Panc1 (cell line): Measurements from ENCODE around the gene MCTP1. TPM values are rescaled to one million over a fixed set of nuclear protein-coding genes. Genes with fewer than 3 reads are reported as not detected.

Experiments used
- ATAC-seq: fragments of 200-7000 bp; cut with Tn5 transposase; 2 replicates; pipeline ENCODE4 v1.9.1; 2020; ENCODE audit warnings: mild to moderate bottlenecking, moderate library complexity
- BruUV-seq: library from RNA; stranded (reverse); fragments of 400-500 nt; replicated peaks from 2 replicates; lab custom pipeline; 2021; lab: Mats Ljungman, UMichigan
- CTCF ChIA-PET: fragments of 300-600 bp; sonication (Branson Sonifier 250); formaldehyde crosslinking; loops from one replicate; lab custom pipeline; 2022; ENCODE audit warnings: antibody characterized with exemption; lab: Charles Lee
- POLR2A ChIA-PET: fragments of 300-600 bp; sonication (Branson Sonifier 250); formaldehyde crosslinking; loops from one replicate; lab custom pipeline; 2022; ENCODE audit warnings: antibody characterized with exemption; lab: Charles Lee
- DNase-seq: peaks from one replicate; pipeline ENCODE4 v3.0.0-alpha.2; 2010; ENCODE audit warnings: low read depth, low spot score
- H3K27ac ChIP-seq: 2 replicates; pipeline ENCODE4 v1.5.1; 2011; ENCODE audit warnings: mild to moderate bottlenecking, low read length, inconsistent platforms
- H3K27me3 ChIP-seq: fragments of 200-500 bp; sonication (Bioruptor generic); 2 replicates; pipeline ENCODE4 v1.6.0; 2014; ENCODE audit warnings: low read length, inconsistent platforms; ENCODE audit not compliant: control insufficient read depth, insufficient read depth
- H3K36me3 ChIP-seq: fragments of 200-500 bp; sonication (Bioruptor generic); 2 replicates; pipeline ENCODE4 v1.5.1; 2014; ENCODE audit warnings: inconsistent platforms, mild to moderate bottlenecking, low read length, moderate library complexity; ENCODE audit not compliant: control insufficient read depth, insufficient read depth
- H3K4me1 ChIP-seq: 2 replicates; pipeline ENCODE4 v1.5.1; 2011; ENCODE audit warnings: inconsistent platforms, mild to moderate bottlenecking, low read length, moderate library complexity; ENCODE audit not compliant: control insufficient read depth, insufficient read depth
- H3K4me3 ChIP-seq, 2 experiments: 2 replicates each; pipeline ENCODE4 v1.5.1; 2011 to 2012; ENCODE audit warnings: low read depth in 2 of 2, low read length in 2 of 2, mild to moderate bottlenecking in 2 of 2, inconsistent platforms in 1 of 2, moderate library complexity in 1 of 2
- H3K9me3 ChIP-seq: fragments of 200-500 bp; sonication (Bioruptor generic); 2 replicates; pipeline ENCODE4 v1.5.1; 2014; ENCODE audit warnings: low read depth, mild to moderate bottlenecking, inconsistent platforms, low read length, moderate library complexity; ENCODE audit not compliant: control insufficient read depth, insufficient read depth
- POLR2AphosphoS5 ChIP-seq: IDR thresholded peaks from 2 replicates; pipeline ENCODE4 v1.6.1; 2012; ENCODE audit warnings: mild to moderate bottlenecking, low read depth, low read length, moderate library complexity
- SIN3A ChIP-seq: IDR thresholded peaks from 2 replicates; pipeline ENCODE4 v1.6.1; 2012; ENCODE audit warnings: low read depth, mild to moderate bottlenecking, low read length, moderate library complexity, borderline replicate concordance; ENCODE audit not compliant: insufficient read depth
- TCF7L2 ChIP-seq: IDR thresholded peaks from 2 replicates; pipeline ENCODE4 v1.6.1; 2011; ENCODE audit warnings: mild to moderate bottlenecking, low read depth, low read length, inconsistent platforms
- in situ Hi-C: cut with HindIII; loops from 2 replicates; pipeline ENCODE4 v1.10.0; 2016; ENCODE audit warnings: low sequenced_read_pairs, low pct_unique_long_range_greater_than_20kb
- intact Hi-C: fragments of 100-400 bp; cut with micrococcal nuclease; formaldehyde crosslinking; loops from one replicate; pipeline ENCODE4 v1.10.0; 2022; ENCODE audit not compliant: unreplicated experiment
- total RNA-seq: library from RNA; stranded (reverse); gene quantifications from one replicate; pipeline ENCODE4 v1.2.1, GENCODE V29; 2021; ENCODE audit not compliant: unreplicated experiment
- TF ChIP-seq, protein P1 (sequence below): fragments of 450-650 bp; IDR thresholded peaks from 2 replicates; pipeline ENCODE4 v1.5.1; 2017; ENCODE audit warnings: mild to moderate bottlenecking
- TF ChIP-seq, protein P2 (sequence below), 2 experiments: IDR thresholded peaks; 2 replicates each; pipeline ENCODE4 v1.6.1; 2011 to 2012; ENCODE audit warnings: low read depth in 2 of 2, control low read depth in 1 of 2, low read length in 1 of 2, mild to moderate bottlenecking in 1 of 2, moderate library complexity in 1 of 2; ENCODE audit not compliant: insufficient read depth in 1 of 2

MCTP1 gene
- total RNA-seq, 1 experiment from 2014 or later = 39.8 TPM

DNA sequence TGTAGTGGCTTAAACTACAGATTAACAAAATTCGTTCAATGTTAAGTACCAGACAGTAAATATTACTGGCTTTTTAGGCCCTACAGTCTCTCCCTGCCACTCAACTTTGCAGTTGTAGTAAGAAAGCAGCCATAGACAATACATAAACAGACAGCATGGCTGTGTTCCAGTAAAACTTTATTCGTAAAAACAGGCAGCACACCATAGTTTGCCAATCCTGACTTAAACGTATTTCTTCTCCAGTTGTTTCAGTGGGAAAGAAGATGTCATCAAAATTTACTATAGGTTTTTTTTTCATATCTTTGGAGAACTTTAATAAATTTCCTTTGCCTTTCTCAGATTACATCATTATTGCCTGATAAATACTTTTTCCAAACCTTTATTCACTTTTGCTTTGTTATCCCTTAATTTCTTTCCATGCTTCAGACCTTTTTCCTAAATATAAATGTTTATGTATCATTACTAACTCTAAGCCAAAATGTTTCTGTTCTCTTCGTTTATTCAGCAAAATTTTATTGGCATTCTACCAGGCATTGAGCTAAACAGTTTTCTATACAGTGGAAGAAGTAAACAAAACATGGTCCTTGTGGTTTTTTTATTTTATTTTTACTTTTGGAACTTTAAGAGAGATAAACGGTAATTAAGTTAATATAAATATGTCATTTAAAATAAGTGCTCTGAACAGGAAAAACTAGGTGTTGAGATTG is 601.9 kb downstream of the MCTP1 start:
- no peaks in the 10 kb centered on the region for H3K4me1 ChIP-seq
- TSS peak; percentile 33 for BruUV-seq
- no peak for DNase-seq
- ChIA-PET POLR2A (interaction anchor here (0.6 kb wide), 1 partner anchor 8 kb away, joined by 3 read pairs; no protein-coding TSS in a partner anchor), CTCF (interaction anchor here (0.6 kb wide), 1 partner anchor 53 kb away, joined by 3 read pairs; no protein-coding TSS in a partner anchor)
- in situ Hi-C loops (no loop called here), intact Hi-C loops (no loop called here)
- no peaks in the 10 kb centered on the region for H3K9me3 ChIP-seq
- H3K4me3 ChIP-seq = no peak overlapping the region
- TF ChIP-seq, protein P1, sequence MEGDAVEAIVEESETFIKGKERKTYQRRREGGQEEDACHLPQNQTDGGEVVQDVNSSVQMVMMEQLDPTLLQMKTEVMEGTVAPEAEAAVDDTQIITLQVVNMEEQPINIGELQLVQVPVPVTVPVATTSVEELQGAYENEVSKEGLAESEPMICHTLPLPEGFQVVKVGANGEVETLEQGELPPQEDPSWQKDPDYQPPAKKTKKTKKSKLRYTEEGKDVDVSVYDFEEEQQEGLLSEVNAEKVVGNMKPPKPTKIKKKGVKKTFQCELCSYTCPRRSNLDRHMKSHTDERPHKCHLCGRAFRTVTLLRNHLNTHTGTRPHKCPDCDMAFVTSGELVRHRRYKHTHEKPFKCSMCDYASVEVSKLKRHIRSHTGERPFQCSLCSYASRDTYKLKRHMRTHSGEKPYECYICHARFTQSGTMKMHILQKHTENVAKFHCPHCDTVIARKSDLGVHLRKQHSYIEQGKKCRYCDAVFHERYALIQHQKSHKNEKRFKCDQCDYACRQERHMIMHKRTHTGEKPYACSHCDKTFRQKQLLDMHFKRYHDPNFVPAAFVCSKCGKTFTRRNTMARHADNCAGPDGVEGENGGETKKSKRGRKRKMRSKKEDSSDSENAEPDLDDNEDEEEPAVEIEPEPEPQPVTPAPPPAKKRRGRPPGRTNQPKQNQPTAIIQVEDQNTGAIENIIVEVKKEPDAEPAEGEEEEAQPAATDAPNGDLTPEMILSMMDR = no peak
- TF ChIP-seq, protein P2, sequence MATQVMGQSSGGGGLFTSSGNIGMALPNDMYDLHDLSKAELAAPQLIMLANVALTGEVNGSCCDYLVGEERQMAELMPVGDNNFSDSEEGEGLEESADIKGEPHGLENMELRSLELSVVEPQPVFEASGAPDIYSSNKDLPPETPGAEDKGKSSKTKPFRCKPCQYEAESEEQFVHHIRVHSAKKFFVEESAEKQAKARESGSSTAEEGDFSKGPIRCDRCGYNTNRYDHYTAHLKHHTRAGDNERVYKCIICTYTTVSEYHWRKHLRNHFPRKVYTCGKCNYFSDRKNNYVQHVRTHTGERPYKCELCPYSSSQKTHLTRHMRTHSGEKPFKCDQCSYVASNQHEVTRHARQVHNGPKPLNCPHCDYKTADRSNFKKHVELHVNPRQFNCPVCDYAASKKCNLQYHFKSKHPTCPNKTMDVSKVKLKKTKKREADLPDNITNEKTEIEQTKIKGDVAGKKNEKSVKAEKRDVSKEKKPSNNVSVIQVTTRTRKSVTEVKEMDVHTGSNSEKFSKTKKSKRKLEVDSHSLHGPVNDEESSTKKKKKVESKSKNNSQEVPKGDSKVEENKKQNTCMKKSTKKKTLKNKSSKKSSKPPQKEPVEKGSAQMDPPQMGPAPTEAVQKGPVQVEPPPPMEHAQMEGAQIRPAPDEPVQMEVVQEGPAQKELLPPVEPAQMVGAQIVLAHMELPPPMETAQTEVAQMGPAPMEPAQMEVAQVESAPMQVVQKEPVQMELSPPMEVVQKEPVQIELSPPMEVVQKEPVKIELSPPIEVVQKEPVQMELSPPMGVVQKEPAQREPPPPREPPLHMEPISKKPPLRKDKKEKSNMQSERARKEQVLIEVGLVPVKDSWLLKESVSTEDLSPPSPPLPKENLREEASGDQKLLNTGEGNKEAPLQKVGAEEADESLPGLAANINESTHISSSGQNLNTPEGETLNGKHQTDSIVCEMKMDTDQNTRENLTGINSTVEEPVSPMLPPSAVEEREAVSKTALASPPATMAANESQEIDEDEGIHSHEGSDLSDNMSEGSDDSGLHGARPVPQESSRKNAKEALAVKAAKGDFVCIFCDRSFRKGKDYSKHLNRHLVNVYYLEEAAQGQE (IDR thresholded peaks at IDR 0.05; ENCODE audit: insufficient read depth in 1 of 2, low read depth in 2 of 2, low read length in 1 of 2) = no peak
- no peak for TF ChIP-seq POLR2AphosphoS5
- TF ChIP-seq TCF7L2 = no peak
- TF ChIP-seq SIN3A = no peak
- H3K27ac ChIP-seq = no peak overlapping the region
- no peak for ATAC-seq
- H3K27me3 ChIP-seq = no peaks in the 10 kb centered on the region
- H3K36me3 ChIP-seq = no peaks in the 10 kb centered on the region; the same call in 1 of the 2 replicates

DNA sequence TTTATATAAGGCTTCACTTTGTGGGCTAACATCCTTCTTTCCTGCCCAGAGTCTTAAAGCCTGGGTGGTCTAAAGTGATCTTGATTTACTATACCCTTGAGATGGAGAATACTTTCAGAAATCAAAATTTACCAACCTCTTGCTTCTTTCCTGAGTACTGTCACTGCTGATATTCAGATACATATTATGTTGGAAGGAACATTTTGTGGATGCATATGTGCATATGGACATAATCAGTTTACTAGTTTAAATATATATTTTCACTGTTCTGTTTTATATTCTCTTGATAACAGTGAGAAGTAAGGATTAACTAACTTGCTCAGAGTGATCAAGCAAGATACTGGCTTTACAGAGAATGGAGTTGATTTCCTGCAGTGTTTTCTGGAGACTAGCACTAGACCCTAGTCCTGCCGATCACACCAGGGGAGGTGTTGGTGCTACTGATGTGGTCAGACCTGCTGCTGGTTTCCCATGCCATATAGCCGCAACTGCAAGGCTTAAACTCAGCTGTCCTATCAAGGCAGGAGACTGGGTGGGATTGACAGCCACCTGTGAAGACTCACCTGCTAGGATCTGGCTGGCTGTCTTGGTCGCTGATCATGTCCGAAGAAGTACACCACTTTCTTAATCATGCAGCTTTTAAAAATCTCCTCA is 608.8 kb downstream of the MCTP1 start:
- ATAC-seq (no peak), DNase-seq (no peak)
- TF ChIP-seq, protein P1 = no peak
- Histone ChIP-seq H3K27ac (no peak overlapping the region), H3K9me3 (no peaks in the 10 kb centered on the region), H3K36me3 (no peaks in the 10 kb centered on the region; the same call in 1 of the 2 replicates), H3K4me1 (no peaks in the 10 kb centered on the region), H3K4me3 (no peak overlapping the region), H3K27me3 (no peaks in the 10 kb centered on the region)
- ChIA-PET CTCF (no interaction called here), POLR2A (interaction anchor here (0.6 to 0.7 kb wide), 3 partner anchors 7 to 1000 kb away, joined by 3 to 8 read pairs (median 6); no protein-coding TSS in a partner anchor)
- intact Hi-C loops = no loop called here
- BruUV-seq = no TSS peak
- in situ Hi-C loops = no loop called here
